ENCODE data around the gene TANGO2. TPM values are rescaled to one million over a fixed set of nuclear protein-coding genes. Genes with fewer than 3 reads are reported as not detected.

Gene TANGO2
- total and polyA plus RNA-seq, 9 of the 15 experiments (the other 6 are each of a cell fraction or from before 2014, with no cell fraction given): 15.5 to 94.9 (median 70.1) TPM

DNA sequence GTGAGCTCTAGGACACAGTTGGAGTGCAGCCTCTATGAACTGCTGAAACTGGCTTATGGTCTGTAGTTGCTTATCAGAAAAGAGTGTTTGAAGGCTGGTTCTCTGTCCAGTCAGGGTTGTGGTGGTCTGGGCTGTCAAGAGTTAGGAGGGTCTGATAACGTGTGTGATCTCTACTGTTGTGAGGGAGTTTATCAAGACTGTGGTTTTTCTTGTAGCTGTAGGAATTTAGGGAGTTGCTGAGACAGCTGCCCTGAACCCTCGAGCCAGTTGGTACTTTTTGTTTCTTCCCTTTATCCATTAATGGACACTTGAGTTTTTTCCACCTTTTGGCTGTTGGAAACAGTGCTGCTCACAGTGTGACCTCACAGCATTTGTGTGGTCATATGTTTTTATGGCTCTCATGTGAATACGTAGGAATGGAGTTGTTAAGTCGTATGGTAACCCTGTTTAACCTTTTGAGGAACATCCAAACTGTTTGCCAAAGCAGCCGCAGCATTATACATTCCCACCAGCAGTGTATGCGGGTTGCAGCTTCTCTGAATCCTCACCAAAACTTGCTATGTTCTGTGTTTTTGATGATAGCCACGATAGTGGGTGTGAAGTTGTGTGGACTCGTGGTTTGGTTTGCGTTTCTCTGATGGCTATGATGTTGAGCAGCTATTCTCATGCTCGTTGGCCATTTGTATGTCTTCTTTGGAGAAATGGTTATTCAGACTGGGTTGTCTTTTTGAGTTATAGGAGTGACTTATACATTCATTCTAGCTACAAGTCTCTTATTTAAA, 38.3 kb downstream of the TANGO2 start (continued):
- TF ChIP-seq NR2C1 (IDR thresholded peaks at IDR 0.05): no peak
- no peak for TF ChIP-seq NR2C1 (tag; IDR thresholded peaks at IDR 0.05)
- TF ChIP-seq NUFIP1 (IDR thresholded peaks at IDR 0.05; ENCODE audit: partially characterized antibody): no peak
- TF ChIP-seq RHOXF2B (CRISPR knock-in tag; conservative IDR thresholded peaks at IDR 0.05): peak; percentile 85
- TF ChIP-seq ZNF316 (IDR thresholded peaks at IDR 0.05): peak; percentile 3
- TF ChIP-seq ZNF507 (tag; conservative IDR thresholded peaks at IDR 0.05): no peak
- TF ChIP-seq, protein P1, sequence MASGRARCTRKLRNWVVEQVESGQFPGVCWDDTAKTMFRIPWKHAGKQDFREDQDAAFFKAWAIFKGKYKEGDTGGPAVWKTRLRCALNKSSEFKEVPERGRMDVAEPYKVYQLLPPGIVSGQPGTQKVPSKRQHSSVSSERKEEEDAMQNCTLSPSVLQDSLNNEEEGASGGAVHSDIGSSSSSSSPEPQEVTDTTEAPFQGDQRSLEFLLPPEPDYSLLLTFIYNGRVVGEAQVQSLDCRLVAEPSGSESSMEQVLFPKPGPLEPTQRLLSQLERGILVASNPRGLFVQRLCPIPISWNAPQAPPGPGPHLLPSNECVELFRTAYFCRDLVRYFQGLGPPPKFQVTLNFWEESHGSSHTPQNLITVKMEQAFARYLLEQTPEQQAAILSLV (tag; IDR thresholded peaks at IDR 0.05): 0 out of 2 replicates have a peak, but pooled peaks have one; percentile 38
- no peak for TF ChIP-seq HNRNPK (IDR thresholded peaks at IDR 0.05; ENCODE audit: low read depth, low read length, poor library complexity, severe bottlenecking)
- TF ChIP-seq, protein P2, sequence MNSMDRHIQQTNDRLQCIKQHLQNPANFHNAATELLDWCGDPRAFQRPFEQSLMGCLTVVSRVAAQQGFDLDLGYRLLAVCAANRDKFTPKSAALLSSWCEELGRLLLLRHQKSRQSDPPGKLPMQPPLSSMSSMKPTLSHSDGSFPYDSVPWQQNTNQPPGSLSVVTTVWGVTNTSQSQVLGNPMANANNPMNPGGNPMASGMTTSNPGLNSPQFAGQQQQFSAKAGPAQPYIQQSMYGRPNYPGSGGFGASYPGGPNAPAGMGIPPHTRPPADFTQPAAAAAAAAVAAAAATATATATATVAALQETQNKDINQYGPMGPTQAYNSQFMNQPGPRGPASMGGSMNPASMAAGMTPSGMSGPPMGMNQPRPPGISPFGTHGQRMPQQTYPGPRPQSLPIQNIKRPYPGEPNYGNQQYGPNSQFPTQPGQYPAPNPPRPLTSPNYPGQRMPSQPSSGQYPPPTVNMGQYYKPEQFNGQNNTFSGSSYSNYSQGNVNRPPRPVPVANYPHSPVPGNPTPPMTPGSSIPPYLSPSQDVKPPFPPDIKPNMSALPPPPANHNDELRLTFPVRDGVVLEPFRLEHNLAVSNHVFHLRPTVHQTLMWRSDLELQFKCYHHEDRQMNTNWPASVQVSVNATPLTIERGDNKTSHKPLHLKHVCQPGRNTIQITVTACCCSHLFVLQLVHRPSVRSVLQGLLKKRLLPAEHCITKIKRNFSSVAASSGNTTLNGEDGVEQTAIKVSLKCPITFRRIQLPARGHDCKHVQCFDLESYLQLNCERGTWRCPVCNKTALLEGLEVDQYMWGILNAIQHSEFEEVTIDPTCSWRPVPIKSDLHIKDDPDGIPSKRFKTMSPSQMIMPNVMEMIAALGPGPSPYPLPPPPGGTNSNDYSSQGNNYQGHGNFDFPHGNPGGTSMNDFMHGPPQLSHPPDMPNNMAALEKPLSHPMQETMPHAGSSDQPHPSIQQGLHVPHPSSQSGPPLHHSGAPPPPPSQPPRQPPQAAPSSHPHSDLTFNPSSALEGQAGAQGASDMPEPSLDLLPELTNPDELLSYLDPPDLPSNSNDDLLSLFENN (IDR thresholded peaks at IDR 0.05; ENCODE audit: low read depth in 2 of 2, low read length in 2 of 2): peak in 1 of 2 experiments; percentile 54; a peak in 2 of 4 replicates
- TF ChIP-seq, protein P3, sequence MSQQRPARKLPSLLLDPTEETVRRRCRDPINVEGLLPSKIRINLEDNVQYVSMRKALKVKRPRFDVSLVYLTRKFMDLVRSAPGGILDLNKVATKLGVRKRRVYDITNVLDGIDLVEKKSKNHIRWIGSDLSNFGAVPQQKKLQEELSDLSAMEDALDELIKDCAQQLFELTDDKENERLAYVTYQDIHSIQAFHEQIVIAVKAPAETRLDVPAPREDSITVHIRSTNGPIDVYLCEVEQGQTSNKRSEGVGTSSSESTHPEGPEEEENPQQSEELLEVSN (IDR thresholded peaks at IDR 0.05; ENCODE audit: borderline replicate concordance in 1 of 2, extremely low read depth in 1 of 2, insufficient read depth in 1 of 2, insufficient read length in 1 of 2, low read depth in 1 of 2, low read length in 1 of 2, poor library complexity in 1 of 2, severe bottlenecking in 1 of 2): peak; percentile 27 to 71
- TF ChIP-seq POLR2AphosphoS5 (IDR thresholded peaks at IDR 0.05; ENCODE audit: control insufficient read depth, insufficient read depth, low read depth, low read length): no peak
- TF ChIP-seq TBL1XR1 (IDR thresholded peaks at IDR 0.05; ENCODE audit: low read length in 2 of 2): peak; percentile 73 to 87; a peak in 2 of 4 replicates
- no peak for TF ChIP-seq ZNF551 (CRISPR knock-in tag; IDR thresholded peaks at IDR 0.05)
- peak; percentile 84; the same call in 1 of the 2 replicates for TF ChIP-seq SMARCE1 (IDR thresholded peaks at IDR 0.05)
- TF ChIP-seq KLF16 (IDR thresholded peaks at IDR 0.05): peak; percentile 64; the same call in 1 of the 2 replicates
- no peak; the same call in 1 of the 2 replicates for TF ChIP-seq ZC3H11A (IDR thresholded peaks at IDR 0.05; ENCODE audit: low read depth, low read length)
- TF ChIP-seq ZNF436 (CRISPR knock-in tag; IDR thresholded peaks at IDR 0.05): no peak
- no peak for TF ChIP-seq ZNF79 (CRISPR knock-in tag; IDR thresholded peaks at IDR 0.05; ENCODE audit: low read depth)
- TF ChIP-seq, protein P4, sequence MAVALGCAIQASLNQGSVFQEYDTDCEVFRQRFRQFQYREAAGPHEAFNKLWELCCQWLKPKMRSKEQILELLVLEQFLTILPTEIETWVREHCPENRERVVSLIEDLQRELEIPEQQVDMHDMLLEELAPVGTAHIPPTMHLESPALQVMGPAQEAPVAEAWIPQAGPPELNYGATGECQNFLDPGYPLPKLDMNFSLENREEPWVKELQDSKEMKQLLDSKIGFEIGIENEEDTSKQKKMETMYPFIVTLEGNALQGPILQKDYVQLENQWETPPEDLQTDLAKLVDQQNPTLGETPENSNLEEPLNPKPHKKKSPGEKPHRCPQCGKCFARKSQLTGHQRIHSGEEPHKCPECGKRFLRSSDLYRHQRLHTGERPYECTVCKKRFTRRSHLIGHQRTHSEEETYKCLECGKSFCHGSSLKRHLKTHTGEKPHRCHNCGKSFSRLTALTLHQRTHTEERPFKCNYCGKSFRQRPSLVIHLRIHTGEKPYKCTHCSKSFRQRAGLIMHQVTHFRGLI (CRISPR knock-in tag; IDR thresholded peaks at IDR 0.05): no peak
- TF ChIP-seq ARID2 (IDR thresholded peaks at IDR 0.05): peak; percentile 75
- peak in 1 of 2 experiments; percentile 98; a peak in 2 of 4 replicates for TF ChIP-seq TEAD1 (CRISPR knock-in tag; IDR thresholded peaks at IDR 0.05)

Data from K562 (cell line).